Progenitor cell of endocrine pancreas (in vitro differentiated cells): ENCODE data around the gene FIZ1. TPM values are rescaled to one million over a fixed set of nuclear protein-coding genes. Genes with fewer than 3 reads are reported as not detected.

Experiments used
- DNase-seq: peaks from one replicate; pipeline ENCODE4 v3.0.0; 2021; ENCODE audit warnings: low spot score; ENCODE audit not compliant: unreplicated experiment
- H3K27ac Mint-ChIP-seq: 2 replicates; pipeline ENCODE4 v1.8.0; 2021; ENCODE audit warnings: mild to moderate bottlenecking, moderate library complexity, mixed read lengths
- H3K27me3 Mint-ChIP-seq: 2 replicates; pipeline ENCODE4 v1.8.0; 2021; ENCODE audit warnings: mixed read lengths
- H3K36me3 Mint-ChIP-seq: 2 replicates; pipeline ENCODE4 v1.8.0; 2022; ENCODE audit warnings: mixed read lengths; ENCODE audit not compliant: insufficient read depth
- H3K4me1 Mint-ChIP-seq: 2 replicates; pipeline ENCODE4 v1.8.0; 2021; ENCODE audit warnings: low read depth, mixed read lengths
- H3K4me3 Mint-ChIP-seq: 2 replicates; pipeline ENCODE4 v1.8.0; 2021; ENCODE audit warnings: low read depth, mild to moderate bottlenecking, moderate library complexity, mixed read lengths
- H3K9me3 Mint-ChIP-seq: 2 replicates; pipeline ENCODE4 v1.8.0; 2021; ENCODE audit warnings: low read depth, mixed read lengths
- total RNA-seq: library from RNA; stranded (reverse); gene quantifications from 2 replicates; pipeline ENCODE4 v1.2.1, GENCODE V29; 2021
- TF ChIP-seq, protein P1 (sequence below): fragments of 200-600 bp; sonication (generic); IDR thresholded peaks from one replicate; pipeline ENCODE4 v1.5.0; 2021; ENCODE audit warnings: antibody characterized with exemption, mild to moderate bottlenecking; ENCODE audit not compliant: unreplicated experiment

FIZ1 gene
- total RNA-seq, 1 donor from 2014 or later = 39.0 TPM

- no peak overlapping the region for H3K4me3 Mint-ChIP-seq
- peaks cover 4% of the 10 kb centered on the region for H3K9me3 Mint-ChIP-seq
- no peaks in the 10 kb centered on the region for H3K36me3 Mint-ChIP-seq
- peaks cover 8% of the 10 kb centered on the region for H3K4me1 Mint-ChIP-seq
- peaks cover 20% of the 10 kb centered on the region for H3K27me3 Mint-ChIP-seq
- DNase-seq = no peak
- TF ChIP-seq, protein P1, sequence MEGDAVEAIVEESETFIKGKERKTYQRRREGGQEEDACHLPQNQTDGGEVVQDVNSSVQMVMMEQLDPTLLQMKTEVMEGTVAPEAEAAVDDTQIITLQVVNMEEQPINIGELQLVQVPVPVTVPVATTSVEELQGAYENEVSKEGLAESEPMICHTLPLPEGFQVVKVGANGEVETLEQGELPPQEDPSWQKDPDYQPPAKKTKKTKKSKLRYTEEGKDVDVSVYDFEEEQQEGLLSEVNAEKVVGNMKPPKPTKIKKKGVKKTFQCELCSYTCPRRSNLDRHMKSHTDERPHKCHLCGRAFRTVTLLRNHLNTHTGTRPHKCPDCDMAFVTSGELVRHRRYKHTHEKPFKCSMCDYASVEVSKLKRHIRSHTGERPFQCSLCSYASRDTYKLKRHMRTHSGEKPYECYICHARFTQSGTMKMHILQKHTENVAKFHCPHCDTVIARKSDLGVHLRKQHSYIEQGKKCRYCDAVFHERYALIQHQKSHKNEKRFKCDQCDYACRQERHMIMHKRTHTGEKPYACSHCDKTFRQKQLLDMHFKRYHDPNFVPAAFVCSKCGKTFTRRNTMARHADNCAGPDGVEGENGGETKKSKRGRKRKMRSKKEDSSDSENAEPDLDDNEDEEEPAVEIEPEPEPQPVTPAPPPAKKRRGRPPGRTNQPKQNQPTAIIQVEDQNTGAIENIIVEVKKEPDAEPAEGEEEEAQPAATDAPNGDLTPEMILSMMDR = no peak
- no peak overlapping the region for H3K27ac Mint-ChIP-seq
Observed at GRCh38 chr19:55543567-55543966, 55.8 kb downstream of the FIZ1 start.

- Mint-ChIP-seq H3K9me3 (peaks cover 4% of the 10 kb centered on the region), H3K36me3 (no peaks in the 10 kb centered on the region), H3K27me3 (peaks cover 20% of the 10 kb centered on the region), H3K27ac (no peak overlapping the region), H3K4me1 (peaks cover 4% of the 10 kb centered on the region), H3K4me3 (no peak overlapping the region)
- DNase-seq = no peak
- TF ChIP-seq, protein P1 = no peak
Observed at GRCh38 chr19:55542292-55542855, 56.9 kb downstream of the FIZ1 start.

Other genes starting within 250 kb of the FIZ1 start
- gene COX6B2, start 244.8 kb downstream of the FIZ1 start, total RNA-seq = not detected in 2 replicates
- 0.09 TPM in 1 of 2 replicates, not detected in the other for gene GARIN5B, start 236.3 kb downstream of the FIZ1 start, total RNA-seq
- 2.2 and 2.8 TPM in 2 replicates for gene IL11, start 229.1 kb downstream of the FIZ1 start, total RNA-seq
- gene TMEM190, start 222.7 kb downstream of the FIZ1 start, total RNA-seq = 2.3 and 4.3 TPM in 2 replicates
- 5.0 and 5.6 TPM in 2 replicates for gene TMEM238, start 215.2 kb downstream of the FIZ1 start, total RNA-seq
- gene RPL28, start 213.6 kb downstream of the FIZ1 start, total RNA-seq = 1,450 and 1,547 TPM in 2 replicates
- gene UBE2S, start 191.7 kb downstream of the FIZ1 start, total RNA-seq = 69.9 and 77.2 TPM in 2 replicates
- gene SHISA7, start 156.2 kb downstream of the FIZ1 start, total RNA-seq = 0.10 TPM in 1 of 2 replicates, not detected in the other
- gene ISOC2, start 137.9 kb downstream of the FIZ1 start, total RNA-seq = 36.3 and 36.6 TPM in 2 replicates
- gene C19orf85, start 134.8 kb downstream of the FIZ1 start, total RNA-seq = not detected in 2 replicates
- gene ZNF628, start 122.9 kb downstream of the FIZ1 start, total RNA-seq = 12.9 and 16.8 TPM in 2 replicates
- gene NAT14, start 114.3 kb downstream of the FIZ1 start, total RNA-seq = 62.6 and 69.7 TPM in 2 replicates
- gene SSC5D, start 111.1 kb downstream of the FIZ1 start, total RNA-seq = 1.1 and 1.6 TPM in 2 replicates
- gene SBK2, start 62.4 kb downstream of the FIZ1 start, total RNA-seq = 1.9 and 2.3 TPM in 2 replicates
- 0.64 TPM in 1 of 2 replicates, not detected in the other for gene SBK3, start 54.0 kb downstream of the FIZ1 start, total RNA-seq
- gene ZNF579, start 18.7 kb downstream of the FIZ1 start, total RNA-seq = 26.6 and 29.1 TPM in 2 replicates
- 7.9 and 8.5 TPM in 2 replicates for gene ZNF524, start 771 bp upstream of the FIZ1 start, total RNA-seq
- 19.0 and 19.9 TPM in 2 replicates for gene ZNF865, start 6.1 kb upstream of the FIZ1 start, total RNA-seq
- 14.6 and 15.3 TPM in 2 replicates for gene ZNF784, start 25.0 kb upstream of the FIZ1 start, total RNA-seq
- gene ZNF580, start 41.5 kb upstream of the FIZ1 start, total RNA-seq = 45.9 and 46.2 TPM in 2 replicates
- 38.8 and 40.1 TPM in 2 replicates for gene ZNF581, start 44.1 kb upstream of the FIZ1 start, total RNA-seq
- gene CCDC106, start 48.7 kb upstream of the FIZ1 start, total RNA-seq = 23.0 and 23.9 TPM in 2 replicates
- 275 and 281 TPM in 2 replicates for gene U2AF2, start 55.5 kb upstream of the FIZ1 start, total RNA-seq
- gene EPN1, start 75.7 kb upstream of the FIZ1 start, total RNA-seq = 115 and 118 TPM in 2 replicates
- gene NLRP9, start 138.9 kb upstream of the FIZ1 start, total RNA-seq = not detected in 2 replicates
- not detected in 2 replicates for gene RFPL4A, start 159.6 kb upstream of the FIZ1 start, total RNA-seq
- gene RFPL4AL1, start 169.6 kb upstream of the FIZ1 start, total RNA-seq = not detected in 2 replicates
- gene NLRP11, start 232.5 kb upstream of the FIZ1 start, total RNA-seq = not detected in 2 replicates
- gene NLRP4, start 237.0 kb upstream of the FIZ1 start, total RNA-seq = not detected in 2 replicates